GM04503 (cell line): ENCODE results near the gene MEIS2.

ENCODE experiments used
- DNase-seq: peaks from one replicate; pipeline ENCODE4 v3.0.0-alpha.2; 2012; ENCODE audit warnings: low read depth

The MEIS2 gene

GRCh38 chr15:36965570-36966342 is 134.6 kb downstream of the MEIS2 start:
- no peak for DNase-seq

DNA sequence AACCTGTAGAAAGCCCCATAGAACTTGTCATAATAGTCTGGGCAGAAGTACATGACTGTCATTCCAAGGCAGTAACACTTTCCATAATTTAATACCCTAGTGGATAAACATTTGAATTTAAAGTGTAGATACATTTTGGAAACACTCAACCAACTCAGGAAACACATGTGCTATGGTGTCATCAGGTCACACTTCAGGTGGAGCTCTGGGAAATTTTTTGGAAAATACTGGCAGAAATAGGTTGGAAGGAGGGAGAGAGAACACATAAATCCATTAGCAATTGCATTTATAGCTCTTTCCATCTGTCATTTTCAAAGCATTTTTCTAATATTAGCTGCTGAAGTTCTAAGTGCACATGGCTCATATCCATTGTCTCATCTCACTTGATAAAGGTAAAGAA is 135.7 kb downstream of the MEIS2 start:
- no peak for DNase-seq

DNA sequence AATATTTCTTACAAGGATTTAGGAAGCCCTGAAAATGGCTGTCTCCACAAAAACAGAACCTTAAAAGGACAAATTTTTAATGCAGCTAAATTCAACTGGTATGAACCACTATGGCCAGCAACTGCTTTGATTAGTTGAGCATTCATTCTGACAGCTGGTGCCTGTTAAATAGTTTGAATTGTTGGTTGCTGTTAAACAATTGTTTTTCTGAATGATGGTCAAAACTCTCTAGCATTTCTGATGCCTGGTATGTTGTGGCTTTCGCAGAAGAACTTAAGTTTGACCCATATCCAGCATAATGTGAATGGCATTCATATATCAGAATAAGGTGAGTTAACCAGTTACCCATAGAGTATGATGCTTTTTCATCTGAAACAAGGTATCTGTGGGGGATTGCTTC is 138.4 kb downstream of the MEIS2 start:
- no peak for DNase-seq

DNA sequence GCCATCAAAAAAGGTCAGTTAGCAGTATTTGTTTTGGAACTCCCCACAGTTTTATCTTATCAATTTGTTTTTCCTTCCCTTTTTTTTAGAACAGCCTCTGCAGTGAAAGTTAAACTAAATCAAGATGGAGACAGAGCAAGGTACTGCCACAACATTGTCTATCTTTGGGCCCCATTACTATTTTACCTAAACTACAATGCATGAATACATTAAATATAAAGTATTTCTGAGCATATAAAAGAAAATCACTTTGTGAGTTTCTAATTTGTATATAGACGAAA is 139.5 kb downstream of the MEIS2 start:
- DNase-seq, result no peak

- DNase-seq, result no peak
Measured at GRCh38 chr15:36960179-36960946, 140.0 kb downstream of the MEIS2 start.

DNA sequence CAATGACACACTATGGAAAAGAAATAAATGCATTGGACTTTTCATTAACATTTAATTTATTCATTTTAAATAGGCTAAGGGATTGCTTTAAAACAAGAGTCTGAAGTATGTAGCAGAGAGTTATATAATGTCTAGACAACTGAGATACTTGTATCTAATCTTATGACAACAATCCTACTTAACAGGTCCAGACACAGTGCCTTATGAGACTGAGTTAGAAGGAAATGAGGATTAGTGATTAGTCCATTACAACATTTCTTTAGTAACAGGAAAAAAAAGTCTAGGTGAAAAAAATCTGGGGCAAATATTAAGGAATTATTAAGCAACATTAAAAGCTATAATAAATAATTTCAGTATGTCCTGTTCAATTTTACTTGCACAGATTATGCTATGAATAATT is 140.6 kb downstream of the MEIS2 start:
- no peak for DNase-seq

DNA sequence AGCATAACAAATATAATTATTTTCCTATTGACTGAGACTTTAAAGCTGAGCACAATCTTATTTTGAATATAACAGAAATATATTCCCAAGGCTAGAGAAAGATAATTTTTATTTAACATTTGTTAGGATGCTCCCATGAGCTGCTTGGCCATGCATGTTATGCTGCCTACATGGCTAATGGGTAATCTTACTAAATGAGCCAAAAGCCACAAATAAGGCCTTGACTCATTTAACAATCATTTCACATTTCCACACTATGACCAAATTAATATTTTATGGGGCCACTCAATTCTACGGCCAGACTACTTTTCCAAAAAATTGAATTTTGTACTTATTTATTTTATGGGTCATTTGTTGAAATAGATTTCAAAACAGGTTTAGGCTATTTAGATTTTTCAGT is 141.7 kb downstream of the MEIS2 start:
- DNase-seq, result no peak

- no peak for DNase-seq
Measured at GRCh38 chr15:36954486-36954885, 145.9 kb downstream of the MEIS2 start.

DNA sequence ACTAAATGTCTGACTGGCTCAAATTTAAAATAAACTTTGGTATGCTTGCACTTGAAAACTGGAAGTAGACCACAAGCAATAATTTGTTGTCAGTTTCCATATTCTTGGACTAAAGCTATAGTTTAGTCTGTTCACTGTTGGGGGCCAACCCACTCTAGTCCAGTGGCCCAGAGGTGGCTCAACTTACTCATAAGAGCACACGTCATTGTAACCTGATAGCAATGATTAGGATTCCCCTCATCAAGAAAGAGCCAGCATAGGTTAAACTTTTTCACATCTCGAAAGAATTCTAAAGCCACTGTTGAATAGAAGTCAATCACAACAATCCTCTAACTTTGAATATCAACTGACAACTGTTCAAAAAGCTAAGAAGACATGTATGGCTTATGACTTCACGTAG is 147.0 kb downstream of the MEIS2 start:
- DNase-seq, result no peak

DNA sequence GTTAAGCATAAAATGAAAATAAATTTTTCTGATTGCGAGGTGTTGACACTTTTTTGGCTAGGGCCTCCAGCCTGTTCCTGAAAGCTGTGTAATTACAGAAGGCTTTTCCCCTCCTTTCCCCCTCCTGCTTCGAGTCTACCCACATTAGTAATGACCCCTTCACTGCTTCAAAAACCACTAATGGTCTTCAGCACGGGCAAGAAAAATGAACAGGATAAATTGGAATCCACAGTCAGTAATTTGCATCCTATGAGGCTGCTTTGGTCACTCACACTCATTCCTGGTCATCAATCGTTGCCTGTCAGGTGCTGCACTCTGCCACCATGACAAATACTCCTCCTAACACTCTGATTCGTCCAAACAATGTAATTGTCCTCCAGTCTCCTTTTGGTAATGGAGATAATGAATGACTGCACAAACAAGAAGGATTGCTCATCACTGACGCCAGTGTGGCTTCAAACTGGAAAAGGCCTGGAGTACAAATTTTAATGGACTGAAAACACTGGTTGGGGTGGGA is 148.6 kb downstream of the MEIS2 start:
- DNase-seq, result peak; percentile 89

- DNase-seq, result no peak
Measured at GRCh38 chr15:36950371-36950770, 150.0 kb downstream of the MEIS2 start.

- no peak for DNase-seq
Measured at GRCh38 chr15:36948982-36949381, 151.4 kb downstream of the MEIS2 start.

DNA sequence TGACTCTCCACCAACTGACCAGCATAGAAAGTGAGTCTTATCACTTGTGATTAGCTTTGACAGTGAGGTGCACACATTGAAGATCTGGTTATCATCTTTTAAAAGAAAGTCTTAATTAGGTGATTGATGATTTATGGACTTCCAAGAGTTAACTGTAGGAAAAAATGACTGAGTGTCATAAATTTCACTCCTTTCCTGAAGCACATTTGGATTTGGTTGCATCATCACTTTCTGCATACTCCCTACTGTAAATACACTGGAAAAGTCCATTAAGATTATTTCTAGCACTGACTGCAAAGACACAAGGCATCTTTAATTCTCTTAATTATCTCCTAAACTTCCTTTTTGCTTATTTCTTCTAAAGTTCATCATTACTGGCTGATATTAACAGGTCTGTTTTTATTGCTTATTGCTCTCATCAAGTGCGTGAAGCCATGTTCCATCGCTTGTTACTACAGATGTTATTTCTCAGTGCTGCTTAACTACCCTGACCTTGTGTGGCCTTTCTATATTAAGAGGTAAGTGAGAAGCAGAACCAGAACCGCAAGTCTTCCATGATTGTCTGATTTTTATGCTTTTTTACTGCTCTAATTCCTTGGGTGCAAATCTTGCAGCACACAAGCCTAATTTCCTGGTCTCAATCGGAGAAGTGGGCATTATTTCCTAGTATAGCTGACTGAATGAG is 153.2 kb downstream of the MEIS2 start:
- no peak for DNase-seq

DNA sequence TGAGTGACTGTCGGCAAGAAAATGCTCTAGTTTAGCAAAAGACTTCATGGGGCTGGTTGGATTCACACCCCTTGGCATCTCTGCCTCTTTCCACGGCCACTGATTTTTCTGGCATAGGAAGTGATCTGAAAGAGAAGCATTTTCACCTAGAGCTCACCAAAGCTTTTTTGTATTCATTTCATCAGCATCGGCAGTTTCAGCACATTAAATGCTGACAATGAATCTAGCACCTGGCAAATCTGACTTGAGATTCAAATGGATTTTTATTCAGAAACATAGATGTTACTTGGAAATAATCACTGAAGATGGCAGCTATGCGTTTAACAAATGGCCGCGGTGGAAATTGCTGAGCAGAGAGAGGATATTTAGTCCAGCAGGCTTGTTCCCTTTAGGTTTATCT is 155.9 kb downstream of the MEIS2 start:
- no peak for DNase-seq

GRCh38 chr15:36943508-36944361 is 156.6 kb downstream of the MEIS2 start:
- DNase-seq, result no peak

DNA sequence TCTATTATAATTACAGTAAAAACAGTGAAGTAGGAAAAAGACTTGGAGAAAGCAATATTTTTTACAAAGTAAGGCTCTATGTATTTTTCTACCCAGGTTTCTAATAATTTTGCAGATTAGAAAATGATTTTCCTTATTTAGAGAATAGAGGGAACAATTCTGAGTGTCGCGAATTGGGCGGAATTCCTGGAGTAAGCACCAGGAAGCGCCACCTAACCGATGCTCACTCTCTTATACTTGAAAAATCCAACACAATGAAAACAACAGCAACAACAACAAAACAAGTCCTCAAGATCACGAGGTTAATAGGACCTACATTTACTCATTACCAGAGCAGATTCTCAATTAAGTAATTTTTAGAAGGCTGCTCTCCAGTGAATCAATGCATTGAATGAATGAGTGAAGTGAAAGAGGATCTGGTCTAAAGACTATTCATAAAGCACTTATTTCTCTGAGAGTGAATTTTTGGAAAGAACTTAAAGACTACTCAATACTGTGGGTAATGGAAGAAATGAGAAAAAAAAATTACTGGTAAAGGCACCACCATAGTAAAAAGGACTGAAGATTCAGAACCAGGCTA is 158.0 kb downstream of the MEIS2 start:
- no peak for DNase-seq

- no peak for DNase-seq
Measured at GRCh38 chr15:36941798-36942197, 158.6 kb downstream of the MEIS2 start.

GRCh38 chr15:36940636-36941260 is 159.6 kb downstream of the MEIS2 start:
- no peak for DNase-seq

- no peak for DNase-seq
Measured at GRCh38 chr15:36940219-36940618, 160.1 kb downstream of the MEIS2 start.

DNA sequence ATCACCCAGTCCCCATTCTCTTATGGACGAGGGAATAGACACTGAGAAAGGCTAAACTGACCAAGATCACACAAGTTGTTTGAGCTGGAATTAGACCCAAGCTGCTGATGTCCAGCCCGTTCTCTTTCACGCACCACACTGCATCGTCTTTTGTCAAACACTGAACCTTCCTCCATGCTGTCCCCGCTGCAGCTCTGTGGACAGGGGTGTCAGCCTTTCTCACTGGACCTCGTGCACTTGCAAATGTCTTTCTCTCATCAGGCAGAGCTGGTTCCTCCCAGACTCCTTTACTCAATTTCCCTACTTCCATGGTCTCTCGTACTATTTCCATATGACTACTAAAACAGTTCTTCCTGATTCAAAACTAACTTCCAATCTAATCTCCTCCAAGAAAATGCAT is 161.6 kb downstream of the MEIS2 start:
- no peak for DNase-seq

- DNase-seq, result no peak
Measured at GRCh38 chr15:36938131-36938530, 162.2 kb downstream of the MEIS2 start.
